ENCODE measurements around the gene FGF2.
"Not testable (repeated sequence)": the region's sequence is repeated elsewhere in the genome, so short reads cannot be mapped to it uniquely, and the experiment has no call there.

The FGF2 gene

DNA sequence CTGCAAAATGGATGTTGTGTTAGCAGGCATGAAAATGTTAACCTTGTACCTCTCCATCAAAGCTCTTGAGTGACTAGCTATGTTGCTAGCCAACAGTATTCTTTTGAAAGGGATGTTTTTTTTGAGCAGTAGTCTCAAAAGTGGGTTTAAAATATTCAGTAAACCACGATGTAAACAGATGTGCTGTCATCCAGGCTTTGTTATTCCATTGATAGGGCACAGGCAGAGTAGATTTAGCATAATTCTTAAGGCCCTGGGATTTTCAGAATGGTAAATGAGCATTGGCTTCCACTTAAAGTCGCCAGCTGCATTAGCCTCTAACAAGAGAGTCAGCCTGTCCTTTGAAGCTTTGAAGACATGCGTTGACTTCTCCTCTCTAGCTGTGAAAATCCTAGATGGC is 18.4 kb downstream of the FGF2 start (continued):
- no peak for TF ChIP-seq ZSCAN30 (tag by site-specific recombination; IDR thresholded peaks at IDR 0.05)

DNA sequence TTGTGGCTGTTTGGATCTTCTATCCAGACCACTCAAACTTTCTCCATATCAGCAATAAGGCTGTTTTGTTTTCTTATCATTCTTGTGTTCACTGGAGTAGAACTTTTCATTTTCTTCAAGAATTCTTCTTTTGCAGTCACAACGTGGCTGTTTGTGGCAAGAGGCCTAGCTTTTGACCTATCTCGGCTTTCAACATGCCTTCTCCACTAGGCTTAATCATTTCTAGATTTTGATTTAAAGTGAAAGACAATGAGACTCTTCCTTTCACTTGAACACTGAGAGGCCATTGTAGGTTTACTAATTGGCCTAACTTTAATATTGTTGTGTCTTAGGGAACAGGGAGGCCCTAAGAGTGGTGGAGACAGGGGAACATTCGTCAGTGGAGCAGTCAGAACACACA is 19.1 kb downstream of the FGF2 start:
- H3K9me3 ChIP-seq (ENCODE audit: control insufficient read depth, insufficient read depth, low read depth, low read length): no peaks in the 10 kb centered on the region
- H3K4me1 ChIP-seq (ENCODE audit: control insufficient read depth, insufficient read depth, low read length): peaks cover 8% of the 10 kb centered on the region
- no peak overlapping the region for H3K4me3 ChIP-seq (ENCODE audit: low read depth, low read length)
- TF ChIP-seq ZNF549 (tag by site-specific recombination; IDR thresholded peaks at IDR 0.05): no peak
- TF ChIP-seq ZNF404 (tag by site-specific recombination; IDR thresholded peaks at IDR 0.05): no peak
- TF ChIP-seq GFI1B (tag by site-specific recombination; IDR thresholded peaks at IDR 0.05): no peak
- TF ChIP-seq, protein P1, sequence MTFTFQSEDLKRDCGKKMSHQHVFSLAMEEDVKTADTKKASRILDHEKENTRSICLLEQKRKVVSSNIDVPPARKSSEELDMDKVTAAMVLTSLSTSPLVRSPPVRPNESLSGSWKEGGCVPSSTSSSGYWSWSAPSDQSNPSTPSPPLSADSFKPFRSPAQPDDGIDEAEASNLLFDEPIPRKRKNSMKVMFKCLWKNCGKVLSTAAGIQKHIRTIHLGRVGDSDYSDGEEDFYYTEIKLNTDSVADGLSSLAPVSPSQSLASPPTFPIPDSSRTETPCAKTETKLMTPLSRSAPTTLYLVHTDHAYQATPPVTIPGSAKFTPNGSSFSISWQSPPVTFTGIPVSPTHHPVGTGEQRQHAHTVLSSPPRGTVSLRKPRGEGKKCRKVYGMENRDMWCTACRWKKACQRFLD (tag by site-specific recombination; IDR thresholded peaks at IDR 0.05): no peak
- no peak for TF ChIP-seq ZNF324 (tag by site-specific recombination; IDR thresholded peaks at IDR 0.05)
- no peak for TF ChIP-seq ZNF701 (tag by site-specific recombination; IDR thresholded peaks at IDR 0.05)
- no peak for TF ChIP-seq KLF16 (tag by site-specific recombination; IDR thresholded peaks at IDR 0.05)
- TF ChIP-seq SP3 (tag by site-specific recombination; IDR thresholded peaks at IDR 0.05): no peak
- no peak for TF ChIP-seq ZBTB7A (tag by site-specific recombination; IDR thresholded peaks at IDR 0.05; ENCODE audit: low read depth)
- TF ChIP-seq ZSCAN18 (tag by site-specific recombination; IDR thresholded peaks at IDR 0.05): no peak
- no peak for TF ChIP-seq ZNF394 (tag by site-specific recombination; IDR thresholded peaks at IDR 0.05; ENCODE audit: borderline replicate concordance)
- no peak for TF ChIP-seq ZNF530 (tag by site-specific recombination; IDR thresholded peaks at IDR 0.05; ENCODE audit: low read depth)
- TF ChIP-seq ZNF19 (tag by site-specific recombination; IDR thresholded peaks at IDR 0.05; ENCODE audit: low read depth): no peak
- POLR2A ChIA-PET: no interaction called here
- no peaks in the 10 kb centered on the region for H3K36me3 ChIP-seq (ENCODE audit: control insufficient read depth in 2 of 2, insufficient read depth in 1 of 2, low read length in 2 of 2)
- CTCF ChIA-PET: no interaction called here
- H3K27ac ChIP-seq (ENCODE audit: extremely low read depth, low read depth, low read length): no peak overlapping the region

DNA sequence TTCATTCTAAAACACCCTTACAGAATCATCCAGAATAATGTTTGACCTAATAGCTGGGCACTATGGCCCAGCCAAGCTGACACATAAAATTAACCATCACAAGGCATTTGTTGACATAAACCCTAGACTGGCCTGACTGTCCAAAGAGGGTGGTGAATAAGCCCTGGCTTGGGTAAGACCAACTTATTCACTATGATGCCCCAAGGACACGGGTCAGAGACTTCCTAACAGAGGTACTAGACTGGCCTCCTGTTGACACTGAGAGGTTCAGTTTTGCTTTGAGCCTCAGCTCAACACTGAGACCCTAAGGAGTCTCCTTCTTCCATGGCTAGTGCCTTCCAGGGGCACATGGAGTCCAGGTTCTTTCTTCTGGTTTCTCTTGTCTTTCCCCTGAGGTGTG is 21.3 kb downstream of the FGF2 start:
- ChIA-PET POLR2A (no interaction called here), CTCF (no interaction called here)
- TF ChIP-seq ZNF174 (tag by site-specific recombination; IDR thresholded peaks at IDR 0.05) (no peak), SETDB1 (IDR thresholded peaks at IDR 0.05; ENCODE audit: insufficient read length, low read length) (no peak), ZNF658 (tag by site-specific recombination; IDR thresholded peaks at IDR 0.05) (no peak), ZNF776 (tag by site-specific recombination; IDR thresholded peaks at IDR 0.05; ENCODE audit: borderline replicate concordance) (no peak), ZNF768 (tag by site-specific recombination; IDR thresholded peaks at IDR 0.05) (no peak), ZNF449 (tag by site-specific recombination; IDR thresholded peaks at IDR 0.05) (no peak), ZNF324 (tag by site-specific recombination; IDR thresholded peaks at IDR 0.05) (no peak), PRDM6 (tag by site-specific recombination; IDR thresholded peaks at IDR 0.05) (no peak), HOXA7 (CRISPR knock-in tag; IDR thresholded peaks at IDR 0.05; ENCODE audit: borderline replicate concordance) (no peak), ZBTB20 (tag by site-specific recombination; IDR thresholded peaks at IDR 0.05) (no peak), ZNF639 (tag by site-specific recombination; IDR thresholded peaks at IDR 0.05) (no peak), ZNF791 (tag by site-specific recombination; IDR thresholded peaks at IDR 0.05) (no peak), ZNF335 (tag by site-specific recombination; conservative IDR thresholded peaks at IDR 0.05) (no peak)
- no peaks in the 10 kb centered on the region for H3K9me3 ChIP-seq (ENCODE audit: control insufficient read depth, insufficient read depth, low read depth, low read length)
- no peaks in the 10 kb centered on the region for H3K36me3 ChIP-seq (ENCODE audit: control insufficient read depth in 2 of 2, insufficient read depth in 1 of 2, low read length in 2 of 2)
- H3K4me1 ChIP-seq (ENCODE audit: control insufficient read depth, insufficient read depth, low read length): peaks cover 4% of the 10 kb centered on the region; the same call in 1 of the 2 replicates
- no peak overlapping the region for H3K27ac ChIP-seq (ENCODE audit: extremely low read depth, low read depth, low read length)
- no peak overlapping the region for H3K4me3 ChIP-seq (ENCODE audit: low read depth, low read length)

DNA sequence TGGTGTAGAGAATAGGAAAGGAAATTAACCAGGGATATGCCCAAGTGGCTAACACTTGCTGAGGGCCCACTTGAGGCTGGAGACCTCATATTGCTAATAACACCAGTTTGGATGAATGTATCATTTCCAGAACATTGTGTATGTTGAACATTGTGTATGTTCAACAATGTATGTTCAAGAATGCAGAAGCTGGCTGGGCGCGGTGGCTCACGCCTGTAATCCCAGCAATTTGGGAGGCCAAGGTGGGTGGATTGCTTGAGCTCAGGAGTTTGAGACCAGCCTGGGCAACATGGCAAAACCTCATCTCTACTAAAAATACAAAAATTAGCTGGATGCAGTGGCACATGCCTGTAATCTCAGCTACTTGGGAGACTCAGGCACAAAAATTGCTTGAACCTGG is 23.2 kb downstream of the FGF2 start:
- POLR2A ChIA-PET; H3K36me3 ChIP-seq (ENCODE audit: control insufficient read depth in 2 of 2, insufficient read depth in 1 of 2, low read length in 2 of 2); CTCF ChIA-PET; H3K27ac ChIP-seq (ENCODE audit: extremely low read depth, low read depth, low read length); H3K4me1 ChIP-seq (ENCODE audit: control insufficient read depth, insufficient read depth, low read length); H3K4me3 ChIP-seq (ENCODE audit: low read depth, low read length); H3K9me3 ChIP-seq (ENCODE audit: control insufficient read depth, insufficient read depth, low read depth, low read length): not testable (repeated sequence)

All from HEK293 (cell line).